Measurements from ENCODE around the gene LRBA. TPM values are rescaled to one million over a fixed set of nuclear protein-coding genes. Genes with fewer than 3 reads are reported as not detected.
"Not testable (repeated sequence)": the region's sequence is repeated elsewhere in the genome, so short reads cannot be mapped to it uniquely, and the experiment has no call there.

Gene LRBA
- total RNA-seq, 2 donors from 2014 or later = 37.7 to 70.5 TPM

GRCh38 chr4:150938873-150939499 lies 76.1 kb downstream of the LRBA start:
- H3K4me3 Mint-ChIP-seq = no peak overlapping the region
- DNase-seq (ENCODE audit: low spot score) = no peak
- H3K27ac Mint-ChIP-seq = peak overlapping the region in 1 of 2 donors; percentile 17
- H3K4me1 Mint-ChIP-seq (ENCODE audit: low read depth in 2 of 2) = peaks cover 24 to 26% of the 10 kb centered on the region in 2 donors
- no peaks in the 10 kb centered on the region for H3K27me3 Mint-ChIP-seq
- no peaks in the 10 kb centered on the region for H3K9me3 Mint-ChIP-seq
- H3K36me3 Mint-ChIP-seq = no peaks in the 10 kb centered on the region
- no peak for ATAC-seq

- ATAC-seq = no peak
- Mint-ChIP-seq H3K36me3 (no peaks in the 10 kb centered on the region), H3K4me3 (no peak overlapping the region), H3K27ac (no peak overlapping the region), H3K27me3 (no peaks in the 10 kb centered on the region), H3K4me1 (ENCODE audit: low read depth in 2 of 2) (peaks cover 19 to 22% of the 10 kb centered on the region in 2 donors), H3K9me3 (no peaks in the 10 kb centered on the region)
- DNase-seq (ENCODE audit: low spot score) = no peak
Observed at GRCh38 chr4:150938417-150938816, 76.7 kb downstream of the LRBA start.

GRCh38 chr4:150934022-150934421 lies 81.1 kb downstream of the LRBA start:
- Mint-ChIP-seq H3K27me3 (no peaks in the 10 kb centered on the region), H3K27ac (no peak overlapping the region), H3K4me3 (no peak overlapping the region), H3K4me1 (ENCODE audit: low read depth in 2 of 2) (peaks cover 7 to 9% of the 10 kb centered on the region in 2 donors), H3K36me3 (no peaks in the 10 kb centered on the region), H3K9me3 (no peaks in the 10 kb centered on the region)
- DNase-seq (ENCODE audit: low spot score) (no peak), ATAC-seq (no peak)

- Mint-ChIP-seq H3K4me1 (ENCODE audit: low read depth in 2 of 2) (no peaks in the 10 kb centered on the region), H3K27me3 (no peaks in the 10 kb centered on the region), H3K9me3 (no peaks in the 10 kb centered on the region), H3K36me3 (no peaks in the 10 kb centered on the region), H3K27ac (no peak overlapping the region), H3K4me3 (no peak overlapping the region)
- DNase-seq (ENCODE audit: low spot score) = no peak
- no peak for ATAC-seq
Observed at GRCh38 chr4:150931796-150932195, 83.3 kb downstream of the LRBA start.

GRCh38 chr4:150931005-150931404 lies 84.1 kb downstream of the LRBA start:
- H3K9me3 Mint-ChIP-seq = no peaks in the 10 kb centered on the region
- H3K36me3 Mint-ChIP-seq = no peaks in the 10 kb centered on the region
- no peak for DNase-seq (ENCODE audit: low spot score)
- H3K27me3 Mint-ChIP-seq = no peaks in the 10 kb centered on the region
- no peak for ATAC-seq
- H3K4me3 Mint-ChIP-seq = no peak overlapping the region
- H3K4me1 Mint-ChIP-seq (ENCODE audit: low read depth in 2 of 2) = no peaks in the 10 kb centered on the region
- H3K27ac Mint-ChIP-seq = no peak overlapping the region

GRCh38 chr4:150923945-150924344 lies 91.1 kb downstream of the LRBA start:
- Mint-ChIP-seq H3K4me3 (no peak overlapping the region), H3K4me1 (ENCODE audit: low read depth in 2 of 2) (peaks cover 0 to 4% of the 10 kb centered on the region in 2 donors), H3K27me3 (no peaks in the 10 kb centered on the region), H3K36me3 (no peaks in the 10 kb centered on the region), H3K9me3 (no peaks in the 10 kb centered on the region), H3K27ac (no peak overlapping the region)
- ATAC-seq = no peak
- DNase-seq (ENCODE audit: low spot score) = no peak

GRCh38 chr4:150921486-150921885 lies 93.6 kb downstream of the LRBA start:
- not testable (repeated sequence) for H3K4me3 Mint-ChIP-seq; H3K27me3 Mint-ChIP-seq; H3K9me3 Mint-ChIP-seq; DNase-seq (ENCODE audit: low spot score); H3K36me3 Mint-ChIP-seq; H3K4me1 Mint-ChIP-seq (ENCODE audit: low read depth in 2 of 2); H3K27ac Mint-ChIP-seq; ATAC-seq

GRCh38 chr4:150918562-150918961 lies 96.5 kb downstream of the LRBA start:
- Mint-ChIP-seq H3K36me3 (peaks cover 10% of the 10 kb centered on the region), H3K27ac (peak overlapping the region in 1 of 2 donors; percentile 41)
- not testable (repeated sequence) for H3K27me3 Mint-ChIP-seq; H3K4me3 Mint-ChIP-seq; DNase-seq (ENCODE audit: low spot score); ATAC-seq; H3K9me3 Mint-ChIP-seq; H3K4me1 Mint-ChIP-seq (ENCODE audit: low read depth in 2 of 2)

- Mint-ChIP-seq H3K36me3 (peaks cover 61% of the 10 kb centered on the region), H3K4me3 (no peak overlapping the region)
- ATAC-seq = no peak
Observed at GRCh38 chr4:150911326-150911725, 103.8 kb downstream of the LRBA start.

GRCh38 chr4:150909116-150909515 lies 106.0 kb downstream of the LRBA start:
- peak overlapping the region; percentile 79 for H3K4me3 Mint-ChIP-seq
- H3K27ac Mint-ChIP-seq = peak overlapping the region; percentile 61 to 77

More at GRCh38 chr4:150911326-150911725, 103.8 kb downstream of the LRBA start:
- DNase-seq (ENCODE audit: low spot score) = no peak
- no peaks in the 10 kb centered on the region for H3K27me3 Mint-ChIP-seq
- H3K27ac Mint-ChIP-seq = no peak overlapping the region
- H3K9me3 Mint-ChIP-seq = peaks cover 3% of the 10 kb centered on the region
- peaks cover 14 to 16% of the 10 kb centered on the region in 2 donors for H3K4me1 Mint-ChIP-seq (ENCODE audit: low read depth in 2 of 2)

GRCh38 chr4:150906987-150907633 lies 108.0 kb downstream of the LRBA start:
- Mint-ChIP-seq H3K4me1 (ENCODE audit: low read depth in 2 of 2) (peaks cover 16% of the 10 kb centered on the region in 2 donors), H3K4me3 (no peak overlapping the region), H3K36me3 (peaks cover 52% of the 10 kb centered on the region), H3K27ac (peak overlapping the region in 1 of 2 donors; percentile 33), H3K27me3 (no peaks in the 10 kb centered on the region), H3K9me3 (no peaks in the 10 kb centered on the region)
- no peak for ATAC-seq
- no peak for DNase-seq (ENCODE audit: low spot score)

More at GRCh38 chr4:150909116-150909515, 106.0 kb downstream of the LRBA start:
- Mint-ChIP-seq H3K9me3 (peaks cover 3% of the 10 kb centered on the region), H3K4me1 (ENCODE audit: low read depth in 2 of 2) (peaks cover 14 to 16% of the 10 kb centered on the region in 2 donors), H3K36me3 (peaks cover 64% of the 10 kb centered on the region), H3K27me3 (no peaks in the 10 kb centered on the region)
- ATAC-seq (peak; percentile 65 to 73), DNase-seq (ENCODE audit: low spot score) (no peak)

- no peaks in the 10 kb centered on the region for H3K9me3 Mint-ChIP-seq
- ATAC-seq = no peak
- H3K36me3 Mint-ChIP-seq = peaks cover 32% of the 10 kb centered on the region
- H3K27ac Mint-ChIP-seq = no peak overlapping the region
- no peaks in the 10 kb centered on the region for H3K27me3 Mint-ChIP-seq
- no peak for DNase-seq (ENCODE audit: low spot score)
- H3K4me1 Mint-ChIP-seq (ENCODE audit: low read depth in 2 of 2) = peaks cover 12 to 13% of the 10 kb centered on the region in 2 donors
- no peak overlapping the region for H3K4me3 Mint-ChIP-seq
Observed at GRCh38 chr4:150904671-150905070, 110.4 kb downstream of the LRBA start.

- Mint-ChIP-seq H3K4me1 (ENCODE audit: low read depth in 2 of 2) (peaks cover 5% of the 10 kb centered on the region in 2 donors), H3K27ac (no peak overlapping the region), H3K9me3 (no peaks in the 10 kb centered on the region), H3K36me3 (peaks cover 25% of the 10 kb centered on the region), H3K4me3 (no peak overlapping the region), H3K27me3 (no peaks in the 10 kb centered on the region)
- DNase-seq (ENCODE audit: low spot score) (no peak), ATAC-seq (no peak)
Observed at GRCh38 chr4:150903603-150904002, 111.5 kb downstream of the LRBA start.

GRCh38 chr4:150896497-150896896 lies 118.6 kb downstream of the LRBA start:
- Mint-ChIP-seq H3K36me3 (peaks cover 7% of the 10 kb centered on the region), H3K4me1 (ENCODE audit: low read depth in 2 of 2) (no peaks in the 10 kb centered on the region), H3K27ac (no peak overlapping the region), H3K4me3 (no peak overlapping the region), H3K9me3 (no peaks in the 10 kb centered on the region), H3K27me3 (no peaks in the 10 kb centered on the region)
- DNase-seq (ENCODE audit: low spot score) = no peak
- no peak for ATAC-seq
